IMR-90 (cell line): ENCODE results near the gene AGXT. TPM values are rescaled to one million over a fixed set of nuclear protein-coding genes. Genes with fewer than 3 reads are reported as not detected.

Source experiments
- ATAC-seq: fragments of 200-7000 bp; cut with Tn5 transposase; 2 replicates; pipeline ENCODE4 v1.9.1; 2020; ENCODE audit warnings: low read depth, mild to moderate bottlenecking, moderate library complexity
- BruUV-seq: library from RNA; stranded (reverse); fragments of 400-500 nt; replicated peaks from 2 replicates; lab custom pipeline; 2021; lab: Mats Ljungman, UMichigan
- CTCF ChIA-PET: fragments of 300-600 bp; formaldehyde crosslinking; extraction: SDS; loops from one replicate; lab custom pipeline; 2021; ENCODE audit warnings: antibody characterized with exemption; lab: Yijun Ruan, JAX
- POLR2A ChIA-PET: fragments of 300-600 bp; sonication (Branson Sonifier 250); formaldehyde crosslinking; loops from one replicate; lab custom pipeline; 2022; ENCODE audit warnings: antibody characterized with exemption; ENCODE audit not compliant: unreplicated experiment; lab: Charles Lee
- DNase-seq: peaks from one replicate; pipeline ENCODE4 v3.0.0; 2013
- H2AFZ ChIP-seq: replicated peaks from 2 replicates; pipeline ENCODE3; 2013; ENCODE audit warnings: low read length, mild to moderate bottlenecking; ENCODE audit not compliant: poor library complexity
- H2AK5ac ChIP-seq: 2 replicates; pipeline ENCODE4 v1.6.1; 2013; ENCODE audit warnings: low read depth, low read length, inconsistent platforms
- H2AK9ac ChIP-seq: replicated peaks from 2 replicates; pipeline ENCODE3; 2013; ENCODE audit warnings: mild to moderate bottlenecking, low read depth, low read length, moderate library complexity; ENCODE audit not compliant: poor library complexity
- H2BK120ac ChIP-seq: 2 replicates; pipeline ENCODE4 v1.6.1; 2013; ENCODE audit warnings: low read depth, low read length, inconsistent platforms
- H2BK15ac ChIP-seq: 3 replicates; pipeline ENCODE4 v1.6.1; 2013; ENCODE audit warnings: low read depth, low read length, inconsistent platforms
- H2BK20ac ChIP-seq: 2 replicates; pipeline ENCODE4 v1.6.1; 2013; ENCODE audit warnings: low read depth, mild to moderate bottlenecking, inconsistent platforms, low read length, moderate library complexity
- H2BK5ac ChIP-seq: 2 replicates; pipeline ENCODE4 v1.6.1; 2013; ENCODE audit warnings: mild to moderate bottlenecking, low read depth, low read length, inconsistent platforms; ENCODE audit not compliant: poor library complexity, severe bottlenecking
- H3K14ac ChIP-seq: replicated peaks from 2 replicates; pipeline ENCODE4 v1.6.1; 2013; ENCODE audit warnings: low read depth, low read length, inconsistent platforms
- H3K18ac ChIP-seq: 2 replicates; pipeline ENCODE4 v1.6.1; 2013; ENCODE audit warnings: low read depth, low read length, control low read depth
- H3K23ac ChIP-seq: 2 replicates; pipeline ENCODE4 v1.6.1; 2013; ENCODE audit warnings: low read depth, low read length, inconsistent platforms
- H3K27ac ChIP-seq: 2 replicates; pipeline ENCODE4 v1.5.1; 2013; ENCODE audit warnings: mild to moderate bottlenecking, control low read depth, low read length; ENCODE audit not compliant: insufficient read depth
- H3K27me3 ChIP-seq: 2 replicates; pipeline ENCODE4 v1.6.1; 2013; ENCODE audit warnings: low read length; ENCODE audit not compliant: control insufficient read depth, insufficient read depth
- H3K36me3 ChIP-seq: 2 replicates; pipeline ENCODE4 v1.6.1; 2013; ENCODE audit warnings: low read length, mixed read lengths; ENCODE audit not compliant: control insufficient read depth, insufficient read depth
- H3K4ac ChIP-seq: 2 replicates; pipeline ENCODE4 v1.6.1; 2013; ENCODE audit warnings: low read depth, low read length, inconsistent platforms
- H3K4me1 ChIP-seq: 2 replicates; pipeline ENCODE4 v1.6.1; 2013; ENCODE audit warnings: low read length, mixed read lengths; ENCODE audit not compliant: control insufficient read depth, insufficient read depth
- H3K4me2 ChIP-seq: 2 replicates; pipeline ENCODE4 v1.6.1; 2013; ENCODE audit warnings: low read depth, mild to moderate bottlenecking, control low read depth, low read length, moderate library complexity
- H3K4me3 ChIP-seq: 2 replicates; pipeline ENCODE4 v1.5.1; 2013; ENCODE audit warnings: low read depth, mild to moderate bottlenecking, control low read depth, low read length, moderate library complexity; ENCODE audit not compliant: insufficient read depth
- H3K56ac ChIP-seq: 2 replicates; pipeline ENCODE4 v1.6.1; 2013; ENCODE audit warnings: low read length, inconsistent platforms; ENCODE audit not compliant: insufficient read depth; ENCODE audit errors: extremely low read depth
- H3K79me1 ChIP-seq, 2 experiments: 2 replicates each; pipeline ENCODE4 v1.6.1; 2013; ENCODE audit warnings: low read length in 2 of 2, inconsistent platforms in 1 of 2, low read depth in 1 of 2
- H3K9ac ChIP-seq: 2 replicates; pipeline ENCODE4 v1.6.1; 2013; ENCODE audit warnings: low read depth, low read length, control low read depth
- H3K9me1 ChIP-seq: 2 replicates; pipeline ENCODE4 v1.6.1; 2013; ENCODE audit warnings: low read length, inconsistent platforms; ENCODE audit not compliant: insufficient read depth
- H3K9me3 ChIP-seq: 2 replicates; pipeline ENCODE4 v1.6.1; 2013; ENCODE audit warnings: low read length; ENCODE audit not compliant: control insufficient read depth, insufficient read depth
- H4K20me1 ChIP-seq: 2 replicates; pipeline ENCODE4 v1.6.1; 2013; ENCODE audit warnings: low read length, inconsistent platforms; ENCODE audit not compliant: insufficient read depth
- H4K5ac ChIP-seq: 2 replicates; pipeline ENCODE4 v1.6.1; 2013; ENCODE audit warnings: mild to moderate bottlenecking, low read depth, low read length, control low read depth
- H4K8ac ChIP-seq, 2 experiments: 2 replicates each; pipeline ENCODE4 v1.6.1; 2013; ENCODE audit warnings: low read depth in 2 of 2, low read length in 2 of 2, control low read depth in 1 of 2, inconsistent platforms in 1 of 2
- H4K91ac ChIP-seq: 2 replicates; pipeline ENCODE4 v1.6.1; 2013; ENCODE audit warnings: low read depth, low read length, inconsistent platforms; ENCODE audit not compliant: insufficient read depth
- BHLHE40 ChIP-seq: fragments of 150-350 bp; IDR thresholded peaks from 2 replicates; pipeline ENCODE4 v1.6.1; 2016; ENCODE audit warnings: mild to moderate bottlenecking, low read depth, low read length
- CHD1 ChIP-seq: IDR thresholded peaks from 2 replicates; pipeline ENCODE4 v1.6.1; 2012; ENCODE audit warnings: low read depth, low read length, improper control_type of control experiment
- CTCF ChIP-seq: conservative IDR thresholded peaks from 2 replicates; pipeline ENCODE4 v1.5.1; 2012; ENCODE audit warnings: mild to moderate bottlenecking, low read depth, low read length, improper control_type of control experiment
- FOS ChIP-seq: fragments of 150-350 bp; IDR thresholded peaks from 2 replicates; pipeline ENCODE4 v1.6.1; 2016; ENCODE audit warnings: low read depth, low read length
- MAZ ChIP-seq: IDR thresholded peaks from 2 replicates; pipeline ENCODE4 v1.6.1; 2012; ENCODE audit warnings: low read depth, mild to moderate bottlenecking, low read length, improper control_type of control experiment, moderate library complexity, borderline replicate concordance
- NFE2L2 ChIP-seq: fragments of 150-350 bp; IDR thresholded peaks from 2 replicates; pipeline ENCODE4 v1.6.1; 2016; ENCODE audit warnings: low read depth, mild to moderate bottlenecking, low read length
- RAD21 ChIP-seq: IDR thresholded peaks from 2 replicates; pipeline ENCODE4 v1.6.1; 2012; ENCODE audit warnings: low read length, improper control_type of control experiment
- RCOR1 ChIP-seq: IDR thresholded peaks from 2 replicates; pipeline ENCODE4 v1.6.1; 2012; ENCODE audit warnings: mild to moderate bottlenecking, low read length, improper control_type of control experiment; ENCODE audit not compliant: insufficient replicate concordance
- RFX5 ChIP-seq: IDR thresholded peaks from 2 replicates; pipeline ENCODE4 v1.8.0; 2012; ENCODE audit warnings: low read depth, mild to moderate bottlenecking, low read length, moderate library complexity
- USF2 ChIP-seq: fragments of 150-350 bp; IDR thresholded peaks from 2 replicates; pipeline ENCODE4 v1.6.1; 2017; ENCODE audit warnings: mild to moderate bottlenecking, antibody characterized with exemption, low read length, low read depth
- WGBS, 2 experiments: methylation state at CpG; one replicate each; pipeline versions ENCODE4 v1.1.5 to v1.1.7; 2013; ENCODE audit warnings: missing lambda C conversion rate in 2 of 2; ENCODE audit not compliant: insufficient read length in 1 of 2; ENCODE audit errors: extremely low coverage in 2 of 2; 5-methylcytosine and 5-hydroxymethylcytosine counted together
- dilution Hi-C: fragments of 300-500 bp; cut with HindIII; formaldehyde crosslinking; loops from one replicate; pipeline ENCODE4 v1.14.3; 2018; ENCODE audit warnings: low sequenced_read_pairs; ENCODE audit not compliant: unreplicated experiment
- in situ Hi-C: fragments of 300-500 bp; cut with MboI; formaldehyde crosslinking; loops from 3 replicates; pipeline ENCODE4 v1.14.3; 2019; ENCODE audit warnings: low sequenced_read_pairs, inconsistent platforms, mixed read lengths
- intact Hi-C: fragments of 100-400 bp; cut with micrococcal nuclease; formaldehyde crosslinking; loops from 2 replicates; pipeline ENCODE4 v1.10.0; 2022
- polyA plus RNA-seq, 3 experiments: library from polyadenylated mRNA; depleted of rRNA; stranded (reverse); fragments of >200 nt; gene quantifications; 2 replicates each; pipeline ENCODE4 v1.2.3, GENCODE V29; 2012; ENCODE audit warnings: low replicate concordance in 1 of 3
- total RNA-seq: library from RNA; depleted of rRNA; stranded (reverse); fragments of >200 nt; gene quantifications from 2 replicates; pipeline ENCODE4 v1.2.3, GENCODE V29; 2012

The AGXT gene
- total and polyA plus RNA-seq, 2 of the 4 experiments (the other 2 are of a cell fraction), result not detected

- TF ChIP-seq USF2, result no peak
Measured at GRCh38 chr2:240851078-240851991, 17.3 kb upstream of the AGXT start (continued).

- H3K23ac ChIP-seq, result no peak overlapping the region
- no peak overlapping the region for H3K9ac ChIP-seq
- no peaks in the 10 kb centered on the region for H3K79me1 ChIP-seq
- dilution Hi-C loops, result no loop called here
- ATAC-seq (no peak), DNase-seq (no peak)
- peaks cover 6% of the 10 kb centered on the region; the same call in 1 of the 2 replicates for H4K20me1 ChIP-seq
- no peaks in the 10 kb centered on the region for H3K9me1 ChIP-seq
- no peak overlapping the region for H4K8ac ChIP-seq
- POLR2A ChIA-PET, result no interaction called here
- no peak overlapping the region for H2AFZ ChIP-seq
- H3K27me3 ChIP-seq, result peaks cover 8% of the 10 kb centered on the region; the same call in 1 of the 2 replicates
- no peak overlapping the region for H3K56ac ChIP-seq
- peaks cover 11% of the 10 kb centered on the region for H3K9me3 ChIP-seq
- no peak overlapping the region for H2BK5ac ChIP-seq
- no peak overlapping the region for H3K27ac ChIP-seq
- CTCF ChIA-PET, result no interaction called here
- no TSS peak for BruUV-seq
- H3K14ac ChIP-seq, result no peak overlapping the region
- no peak overlapping the region for H2BK20ac ChIP-seq
- WGBS, 2 experiments, result 83% methylated on average over 11 of the region's 15 CpGs; no CpG with 5 or more reads in 1 of the 2 experiments
- intact Hi-C loops, result loop anchor here (5.0 kb wide), 2 partner anchors 205 to 365 kb away; no protein-coding TSS in a partner anchor
- H4K5ac ChIP-seq, result no peak overlapping the region
- H2AK5ac ChIP-seq, result no peak overlapping the region
- no peak overlapping the region for H2BK15ac ChIP-seq
- H3K4me1 ChIP-seq, result no peaks in the 10 kb centered on the region
- no peak overlapping the region for H4K91ac ChIP-seq
- no peak overlapping the region for H2BK120ac ChIP-seq
- H3K36me3 ChIP-seq, result no peaks in the 10 kb centered on the region
- H3K4me2 ChIP-seq, result no peak overlapping the region
- no peak overlapping the region for H3K4me3 ChIP-seq
- H3K4ac ChIP-seq, result no peak overlapping the region
- H2AK9ac ChIP-seq, result no peak overlapping the region
- no peak overlapping the region for H3K18ac ChIP-seq
- in situ Hi-C loops, result loop anchor here (5.0 to 25.0 kb wide), 3 partner anchors 222 to 810 kb away; no protein-coding TSS in a partner anchor
- no peak for TF ChIP-seq CHD1
- TF ChIP-seq RAD21, result no peak
- TF ChIP-seq USF2, result no peak
- no peak for TF ChIP-seq BHLHE40
- no peak for TF ChIP-seq CTCF
- no peak for TF ChIP-seq RCOR1
- TF ChIP-seq FOS, result no peak
- TF ChIP-seq NFE2L2, result no peak
- no peak for TF ChIP-seq RFX5
- no peak for TF ChIP-seq MAZ
Measured at GRCh38 chr2:240852671-240853314, 15.8 kb upstream of the AGXT start.
